ENCODE data around the gene ASB2. TPM values are rescaled to one million over a fixed set of nuclear protein-coding genes. Genes with fewer than 3 reads are reported as not detected.

The ASB2 gene
- polyA plus RNA-seq, 1 donor (not counting 4 experiments of a cell fraction or from before 2014, with no cell fraction given): 0.56 TPM

DNA sequence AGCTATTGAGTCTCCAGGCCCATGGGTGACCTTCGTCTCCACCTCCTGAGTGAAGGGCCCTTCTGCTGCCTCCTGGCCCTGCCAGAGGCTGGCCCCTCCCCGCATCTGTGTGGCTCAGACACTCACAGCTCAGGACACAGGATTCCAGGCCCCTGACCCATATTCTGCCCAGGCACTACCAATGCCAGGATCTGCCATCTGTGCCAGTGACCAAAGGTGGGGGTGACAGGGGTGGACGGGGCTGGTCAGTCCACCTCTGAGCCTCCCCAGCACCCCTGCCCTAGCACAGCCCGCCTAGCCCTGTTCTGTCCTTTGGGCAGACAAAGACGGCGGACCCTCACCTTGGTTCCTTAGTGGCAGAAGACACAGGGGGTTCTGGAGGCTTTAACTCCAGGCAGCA lies 2.8 kb downstream of the ASB2 start:
- FAIRE-seq: no peak
- Histone ChIP-seq H3K36me3 (ENCODE audit: control insufficient read depth in 2 of 2, extremely low read depth in 1 of 2, insufficient read depth in 2 of 2, low read length in 2 of 2) (no peaks in the 10 kb centered on the region), H3K9me1 (ENCODE audit: control insufficient read depth, extremely low read depth, insufficient read depth, low read length) (no peaks in the 10 kb centered on the region), H3K9ac (ENCODE audit: control insufficient read depth, extremely low read depth, insufficient read depth, low read length) (no peak overlapping the region), H3K27ac (ENCODE audit: control insufficient read depth, insufficient read depth, low read length) (no peak overlapping the region), H3K4me1 (ENCODE audit: control insufficient read depth, extremely low read depth, insufficient read depth, low read length) (no peaks in the 10 kb centered on the region), H3K27me3 (ENCODE audit: control insufficient read depth, extremely low read depth, insufficient read depth, low read length) (peaks cover 21% of the 10 kb centered on the region), H2AFZ (ENCODE audit: control insufficient read depth, low read length) (no peak overlapping the region), H3K9me3 (ENCODE audit: control insufficient read depth, low read depth, low read length) (no peaks in the 10 kb centered on the region), H3K79me2 (ENCODE audit: control insufficient read depth, insufficient read depth, low read length) (no peaks in the 10 kb centered on the region), H4K20me1 (ENCODE audit: control insufficient read depth, extremely low read depth, insufficient read depth, low read length) (no peaks in the 10 kb centered on the region), H3K4me2 (ENCODE audit: control insufficient read depth, extremely low read depth, insufficient read depth, low read depth, low read length) (no peak overlapping the region), H3K4me3 (ENCODE audit: control insufficient read depth in 2 of 3, extremely low read depth in 1 of 3, insufficient read depth in 2 of 3, low read depth in 1 of 3, low read length in 3 of 3) (no peak overlapping the region)
- dilution Hi-C loops (cut with MboI; ENCODE audit: extremely low pct_ligation_motif_present, low sequenced_read_pairs): no loop called here
- TF ChIP-seq EZH2 (IDR thresholded peaks at IDR 0.05; ENCODE audit: low read length): no peak
- TF ChIP-seq, protein P1, sequence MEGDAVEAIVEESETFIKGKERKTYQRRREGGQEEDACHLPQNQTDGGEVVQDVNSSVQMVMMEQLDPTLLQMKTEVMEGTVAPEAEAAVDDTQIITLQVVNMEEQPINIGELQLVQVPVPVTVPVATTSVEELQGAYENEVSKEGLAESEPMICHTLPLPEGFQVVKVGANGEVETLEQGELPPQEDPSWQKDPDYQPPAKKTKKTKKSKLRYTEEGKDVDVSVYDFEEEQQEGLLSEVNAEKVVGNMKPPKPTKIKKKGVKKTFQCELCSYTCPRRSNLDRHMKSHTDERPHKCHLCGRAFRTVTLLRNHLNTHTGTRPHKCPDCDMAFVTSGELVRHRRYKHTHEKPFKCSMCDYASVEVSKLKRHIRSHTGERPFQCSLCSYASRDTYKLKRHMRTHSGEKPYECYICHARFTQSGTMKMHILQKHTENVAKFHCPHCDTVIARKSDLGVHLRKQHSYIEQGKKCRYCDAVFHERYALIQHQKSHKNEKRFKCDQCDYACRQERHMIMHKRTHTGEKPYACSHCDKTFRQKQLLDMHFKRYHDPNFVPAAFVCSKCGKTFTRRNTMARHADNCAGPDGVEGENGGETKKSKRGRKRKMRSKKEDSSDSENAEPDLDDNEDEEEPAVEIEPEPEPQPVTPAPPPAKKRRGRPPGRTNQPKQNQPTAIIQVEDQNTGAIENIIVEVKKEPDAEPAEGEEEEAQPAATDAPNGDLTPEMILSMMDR (optimal IDR thresholded peaks at IDR 0.05 in 1 of 3, IDR thresholded peaks at IDR 0.05 in 1 of 3, conservative IDR thresholded peaks at IDR 0.05 in 1 of 3; ENCODE audit: extremely low read depth in 1 of 3, insufficient read depth in 2 of 3, low read length in 3 of 3): no peak
- no peak for DNase-seq (ENCODE audit: low read depth, low spot score)

DNA sequence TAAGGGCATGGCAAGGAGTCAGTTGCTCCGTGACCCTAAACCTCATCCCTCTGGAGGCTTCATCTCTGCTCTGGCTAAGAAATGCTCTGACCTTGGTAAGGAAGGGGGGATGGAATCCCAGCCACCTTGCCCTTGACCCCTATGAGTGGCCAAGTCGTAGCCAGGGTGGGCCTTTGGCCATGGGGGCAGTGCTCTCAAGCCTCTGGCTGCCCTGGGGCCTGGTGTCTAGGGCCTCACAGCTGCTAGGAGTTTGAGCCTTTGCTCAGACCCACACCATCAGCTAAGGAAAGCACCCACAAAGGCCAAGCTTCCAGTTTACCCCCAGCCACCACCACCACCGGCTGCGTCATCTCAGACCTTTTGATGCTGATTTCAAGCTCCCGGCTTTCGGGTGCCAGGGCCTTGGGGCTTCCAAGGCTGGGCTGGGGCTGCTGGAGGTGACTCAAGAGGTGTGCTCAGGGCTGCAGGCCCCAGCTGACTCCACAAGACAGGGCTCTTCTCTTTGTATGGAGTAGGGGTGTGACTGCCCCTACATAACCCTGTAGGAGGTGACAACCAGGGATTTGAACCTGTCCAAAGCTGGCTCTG lies 3.7 kb downstream of the ASB2 start:
- Histone ChIP-seq H3K4me1 (ENCODE audit: control insufficient read depth, extremely low read depth, insufficient read depth, low read length) (no peaks in the 10 kb centered on the region), H3K9me1 (ENCODE audit: control insufficient read depth, extremely low read depth, insufficient read depth, low read length) (no peaks in the 10 kb centered on the region), H3K9ac (ENCODE audit: control insufficient read depth, extremely low read depth, insufficient read depth, low read length) (no peak overlapping the region), H4K20me1 (ENCODE audit: control insufficient read depth, extremely low read depth, insufficient read depth, low read length) (no peaks in the 10 kb centered on the region), H3K36me3 (ENCODE audit: control insufficient read depth in 2 of 2, extremely low read depth in 1 of 2, insufficient read depth in 2 of 2, low read length in 2 of 2) (no peaks in the 10 kb centered on the region), H3K4me3 (ENCODE audit: control insufficient read depth in 2 of 3, extremely low read depth in 1 of 3, insufficient read depth in 2 of 3, low read depth in 1 of 3, low read length in 3 of 3) (no peak overlapping the region), H3K27ac (ENCODE audit: control insufficient read depth, insufficient read depth, low read length) (no peak overlapping the region), H3K79me2 (ENCODE audit: control insufficient read depth, insufficient read depth, low read length) (no peaks in the 10 kb centered on the region), H3K27me3 (ENCODE audit: control insufficient read depth, extremely low read depth, insufficient read depth, low read length) (peaks cover 20% of the 10 kb centered on the region), H3K9me3 (ENCODE audit: control insufficient read depth, low read depth, low read length) (no peaks in the 10 kb centered on the region), H3K4me2 (ENCODE audit: control insufficient read depth, extremely low read depth, insufficient read depth, low read depth, low read length) (no peak overlapping the region), H2AFZ (ENCODE audit: control insufficient read depth, low read length) (no peak overlapping the region)
- TF ChIP-seq, protein P1 (optimal IDR thresholded peaks at IDR 0.05 in 1 of 3, IDR thresholded peaks at IDR 0.05 in 1 of 3, conservative IDR thresholded peaks at IDR 0.05 in 1 of 3; ENCODE audit: extremely low read depth in 1 of 3, insufficient read depth in 2 of 3, low read length in 3 of 3): no peak
- TF ChIP-seq EZH2 (IDR thresholded peaks at IDR 0.05; ENCODE audit: low read length): no peak
- DNase-seq (ENCODE audit: low read depth, low spot score) (no peak), FAIRE-seq (no peak)
- dilution Hi-C loops (cut with MboI; ENCODE audit: extremely low pct_ligation_motif_present, low sequenced_read_pairs): no loop called here

Data from keratinocyte (primary cell).